Astrocyte of the cerebellum (primary cell): ENCODE data around the gene ECSIT.
"Not testable (repeated sequence)": the region's sequence is repeated elsewhere in the genome, so short reads cannot be mapped to it uniquely, and the experiment has no call there.

Experiments
- DNase-seq: peaks from one replicate; pipeline ENCODE4 v3.0.0-alpha.2; 2011; ENCODE audit warnings: low read depth
- H3K4me3 ChIP-seq: 2 replicates; pipeline ENCODE4 v1.5.1; 2011; ENCODE audit warnings: mild to moderate bottlenecking, low read depth, low read length, moderate library complexity
- CTCF ChIP-seq: IDR thresholded peaks from 2 replicates; pipeline ENCODE4 v1.5.1; 2012; ENCODE audit warnings: low read length, low read depth, moderate library complexity, mild to moderate bottlenecking; ENCODE audit errors: missing control alignments
- in situ Hi-C: cut with HindIII; loops from 2 replicates; pipeline ENCODE4 v1.10.0; 2017; ENCODE audit warnings: low sequenced_read_pairs

Gene ECSIT

GRCh38 chr19:11475861-11476260 is 53.1 kb downstream of the ECSIT start:
- TF ChIP-seq CTCF, result no peak
- no peak overlapping the region for H3K4me3 ChIP-seq
- in situ Hi-C loops, result no loop called here
- no peak for DNase-seq

GRCh38 chr19:11475343-11475742 is 53.6 kb downstream of the ECSIT start:
- in situ Hi-C loops, DNase-seq, H3K4me3 ChIP-seq: not testable (repeated sequence)

GRCh38 chr19:11473725-11474124 is 55.2 kb downstream of the ECSIT start:
- no peak for TF ChIP-seq CTCF
- in situ Hi-C loops, result no loop called here
- no peak overlapping the region for H3K4me3 ChIP-seq
- DNase-seq, result no peak

GRCh38 chr19:11468266-11468845 is 60.6 kb downstream of the ECSIT start:
- in situ Hi-C loops, DNase-seq: not testable (repeated sequence)

GRCh38 chr19:11465600-11465999 is 63.3 kb downstream of the ECSIT start:
- TF ChIP-seq CTCF, result no peak
- no peak overlapping the region for H3K4me3 ChIP-seq
- in situ Hi-C loops, result no loop called here
- DNase-seq, result no peak

More at GRCh38 chr19:11468266-11468845, 60.6 kb downstream of the ECSIT start:
- not testable (repeated sequence) for H3K4me3 ChIP-seq

- no peak for DNase-seq
- in situ Hi-C loops, result no loop called here
- no peak overlapping the region for H3K4me3 ChIP-seq
- TF ChIP-seq CTCF, result no peak
Measured at GRCh38 chr19:11464333-11465265, 64.3 kb downstream of the ECSIT start.

- in situ Hi-C loops, result no loop called here
- TF ChIP-seq CTCF, result no peak
- DNase-seq, result no peak
- H3K4me3 ChIP-seq, result no peak overlapping the region
Measured at GRCh38 chr19:11463391-11463790, 65.5 kb downstream of the ECSIT start.
